ENCODE data around the gene PECR.

DNA sequence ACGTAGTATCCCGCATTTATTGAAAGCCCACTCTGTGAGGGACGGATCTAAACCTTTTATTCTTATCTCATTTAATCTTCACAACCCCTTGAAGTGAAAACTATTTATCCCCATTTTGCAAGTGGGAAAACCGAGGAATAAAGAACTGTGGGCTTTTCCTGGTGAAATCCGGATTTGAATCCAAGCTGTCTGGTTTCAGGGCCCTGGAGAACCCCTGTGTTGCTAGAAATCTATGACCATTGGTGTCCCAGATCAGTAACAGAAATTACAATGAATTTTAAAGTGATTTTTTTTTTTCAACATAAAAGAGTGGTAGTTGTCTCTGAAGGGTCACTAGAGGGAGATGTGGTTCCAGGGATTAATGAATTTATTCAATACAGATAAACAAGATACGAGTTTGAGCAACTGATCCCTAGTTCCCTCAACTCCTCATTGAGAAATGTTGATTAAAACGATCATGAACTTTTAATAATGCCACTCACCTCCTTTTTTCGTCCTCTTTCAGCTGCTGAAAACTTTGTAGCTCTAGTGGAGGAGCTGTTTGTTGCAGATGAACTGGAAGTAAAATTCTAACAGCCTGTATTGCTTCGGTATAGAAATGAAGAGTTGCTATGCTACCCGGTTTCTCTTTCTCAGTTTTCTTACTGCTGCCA, 28.5 kb upstream of the PECR start:
- TF ChIP-seq, protein P1, sequence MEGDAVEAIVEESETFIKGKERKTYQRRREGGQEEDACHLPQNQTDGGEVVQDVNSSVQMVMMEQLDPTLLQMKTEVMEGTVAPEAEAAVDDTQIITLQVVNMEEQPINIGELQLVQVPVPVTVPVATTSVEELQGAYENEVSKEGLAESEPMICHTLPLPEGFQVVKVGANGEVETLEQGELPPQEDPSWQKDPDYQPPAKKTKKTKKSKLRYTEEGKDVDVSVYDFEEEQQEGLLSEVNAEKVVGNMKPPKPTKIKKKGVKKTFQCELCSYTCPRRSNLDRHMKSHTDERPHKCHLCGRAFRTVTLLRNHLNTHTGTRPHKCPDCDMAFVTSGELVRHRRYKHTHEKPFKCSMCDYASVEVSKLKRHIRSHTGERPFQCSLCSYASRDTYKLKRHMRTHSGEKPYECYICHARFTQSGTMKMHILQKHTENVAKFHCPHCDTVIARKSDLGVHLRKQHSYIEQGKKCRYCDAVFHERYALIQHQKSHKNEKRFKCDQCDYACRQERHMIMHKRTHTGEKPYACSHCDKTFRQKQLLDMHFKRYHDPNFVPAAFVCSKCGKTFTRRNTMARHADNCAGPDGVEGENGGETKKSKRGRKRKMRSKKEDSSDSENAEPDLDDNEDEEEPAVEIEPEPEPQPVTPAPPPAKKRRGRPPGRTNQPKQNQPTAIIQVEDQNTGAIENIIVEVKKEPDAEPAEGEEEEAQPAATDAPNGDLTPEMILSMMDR (IDR thresholded peaks at IDR 0.05 in 2 of 3, conservative IDR thresholded peaks at IDR 0.05 in 1 of 3; ENCODE audit: borderline replicate concordance in 1 of 3, insufficient read depth in 1 of 3, low read depth in 2 of 3, low read length in 2 of 3), result peak; percentile 42 to 63 (median 61)
- TF ChIP-seq, protein P2, sequence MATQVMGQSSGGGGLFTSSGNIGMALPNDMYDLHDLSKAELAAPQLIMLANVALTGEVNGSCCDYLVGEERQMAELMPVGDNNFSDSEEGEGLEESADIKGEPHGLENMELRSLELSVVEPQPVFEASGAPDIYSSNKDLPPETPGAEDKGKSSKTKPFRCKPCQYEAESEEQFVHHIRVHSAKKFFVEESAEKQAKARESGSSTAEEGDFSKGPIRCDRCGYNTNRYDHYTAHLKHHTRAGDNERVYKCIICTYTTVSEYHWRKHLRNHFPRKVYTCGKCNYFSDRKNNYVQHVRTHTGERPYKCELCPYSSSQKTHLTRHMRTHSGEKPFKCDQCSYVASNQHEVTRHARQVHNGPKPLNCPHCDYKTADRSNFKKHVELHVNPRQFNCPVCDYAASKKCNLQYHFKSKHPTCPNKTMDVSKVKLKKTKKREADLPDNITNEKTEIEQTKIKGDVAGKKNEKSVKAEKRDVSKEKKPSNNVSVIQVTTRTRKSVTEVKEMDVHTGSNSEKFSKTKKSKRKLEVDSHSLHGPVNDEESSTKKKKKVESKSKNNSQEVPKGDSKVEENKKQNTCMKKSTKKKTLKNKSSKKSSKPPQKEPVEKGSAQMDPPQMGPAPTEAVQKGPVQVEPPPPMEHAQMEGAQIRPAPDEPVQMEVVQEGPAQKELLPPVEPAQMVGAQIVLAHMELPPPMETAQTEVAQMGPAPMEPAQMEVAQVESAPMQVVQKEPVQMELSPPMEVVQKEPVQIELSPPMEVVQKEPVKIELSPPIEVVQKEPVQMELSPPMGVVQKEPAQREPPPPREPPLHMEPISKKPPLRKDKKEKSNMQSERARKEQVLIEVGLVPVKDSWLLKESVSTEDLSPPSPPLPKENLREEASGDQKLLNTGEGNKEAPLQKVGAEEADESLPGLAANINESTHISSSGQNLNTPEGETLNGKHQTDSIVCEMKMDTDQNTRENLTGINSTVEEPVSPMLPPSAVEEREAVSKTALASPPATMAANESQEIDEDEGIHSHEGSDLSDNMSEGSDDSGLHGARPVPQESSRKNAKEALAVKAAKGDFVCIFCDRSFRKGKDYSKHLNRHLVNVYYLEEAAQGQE (IDR thresholded peaks at IDR 0.05; ENCODE audit: low read depth), result no peak
- TF ChIP-seq EZH2 (IDR thresholded peaks at IDR 0.05) (no peak), POLR2A (IDR thresholded peaks at IDR 0.05; ENCODE audit: borderline replicate concordance, extremely low read depth, insufficient read depth, insufficient read length) (no peak)
